HepG2 (cell line): ENCODE measurements around the gene NHP2. TPM values are rescaled to one million over a fixed set of nuclear protein-coding genes. Genes with fewer than 3 reads are reported as not detected.

Source experiments
- ATAC-seq: fragments of 200-7000 bp; cut with Tn5 transposase; 3 replicates; pipeline ENCODE4 v1.9.1; 2020; ENCODE audit warnings: mild to moderate bottlenecking, moderate library complexity
- BruUV-seq: library from RNA; stranded (reverse); fragments of 400-500 nt; replicated peaks from 2 replicates; lab custom pipeline; 2021; lab: Mats Ljungman, UMichigan
- CTCF ChIA-PET: fragments of 300-600 bp; formaldehyde crosslinking; extraction: SDS; loops from one replicate; lab custom pipeline; 2021; ENCODE audit warnings: low total read pairs, inconsistent platforms, low intra/inter-chr PET ratio; lab: Yijun Ruan, JAX
- POLR2A ChIA-PET: fragments of 350-600 bp; sonication (Branson Sonifier 250); formaldehyde crosslinking; loops from one replicate; lab custom pipeline; 2020; ENCODE audit warnings: antibody characterized with exemption, inconsistent platforms; lab: Yijun Ruan, JAX
- DNase-seq: peaks from one replicate; pipeline ENCODE4 v3.0.0-alpha.2; 2015; ENCODE audit warnings: low spot score
- FAIRE-seq: peaks from 3 replicates; lab custom pipeline; 2011; peaks lifted over from hg19 to GRCh38; lab: Jason Lieb, UNC
- H2AFZ ChIP-seq: one replicate; pipeline ENCODE4 v1.6.1; 2011; ENCODE audit warnings: low read length, inconsistent platforms
- H3K27ac ChIP-seq: fragments of 300-600 bp; 3 replicates; pipeline ENCODE4 v1.8.0; 2011; ENCODE audit warnings: mixed run types, mild to moderate bottlenecking, mixed read lengths, low read length, inconsistent platforms; ENCODE audit not compliant: insufficient read depth; ENCODE audit errors: extremely low read length
- H3K27me3 ChIP-seq, 2 experiments: fragments of 200-600 bp in 1 of 2; 2 replicates in 1 of 2; 3 replicates in 1 of 2; pipeline versions ENCODE4 v1.6.0 to v1.8.0; 2011; ENCODE audit warnings: low read length in 2 of 2, mild to moderate bottlenecking in 2 of 2, moderate library complexity in 2 of 2, inconsistent platforms in 1 of 2; ENCODE audit not compliant: insufficient read depth in 2 of 2, control insufficient read depth in 1 of 2
- H3K36me3 ChIP-seq, 2 experiments: fragments of 200-600 bp in 1 of 2; replicated peaks in 1 of 2; 2 replicates in 1 of 2; 3 replicates in 1 of 2; pipeline versions ENCODE4 v1.5.1 to v1.8.0; 2011; ENCODE audit warnings: low read length in 2 of 2, inconsistent platforms in 1 of 2; ENCODE audit not compliant: insufficient read depth in 2 of 2, control insufficient read depth in 1 of 2
- H3K4me1 ChIP-seq: 2 replicates; pipeline ENCODE4 v1.5.1; 2012; ENCODE audit warnings: low read length, inconsistent platforms; ENCODE audit not compliant: insufficient read depth
- H3K4me2 ChIP-seq: 2 replicates; pipeline ENCODE4 v1.6.0; 2011; ENCODE audit warnings: low read depth, low read length, inconsistent platforms
- H3K4me3 ChIP-seq, 3 experiments: fragments of 200-600 bp in 1 of 3; sonication (generic), shearing (Covaris generic) in 1 of 3; replicated peaks in 1 of 3; 2 replicates each; pipeline ENCODE4 v1.5.1; 2011 to 2016; ENCODE audit warnings: low read length in 3 of 3, inconsistent platforms in 2 of 3, low read depth in 2 of 3, mild to moderate bottlenecking in 2 of 3, control low read depth in 1 of 3, mixed read lengths in 1 of 3; ENCODE audit not compliant: insufficient read depth in 1 of 3
- H3K79me2 ChIP-seq: one replicate; pipeline ENCODE4 v1.6.1; 2011; ENCODE audit warnings: low read length, inconsistent platforms; ENCODE audit not compliant: insufficient read depth
- H3K9ac ChIP-seq: 2 replicates; pipeline ENCODE4 v1.6.0; 2011; ENCODE audit warnings: mild to moderate bottlenecking, low read depth, low read length, inconsistent platforms; ENCODE audit not compliant: insufficient read depth
- H3K9me3 ChIP-seq: 2 replicates; pipeline ENCODE4 v1.5.1; 2012; ENCODE audit warnings: mild to moderate bottlenecking, low read length
- H4K20me1 ChIP-seq: 2 replicates; pipeline ENCODE4 v1.6.0; 2011; ENCODE audit warnings: inconsistent platforms, mild to moderate bottlenecking, low read length, moderate library complexity; ENCODE audit not compliant: insufficient read depth
- HNRNPK ChIP-seq: fragments of 200-400 bp; formaldehyde crosslinking; IDR thresholded peaks from 2 replicates; pipeline ENCODE4 v1.6.1; 2018; ENCODE audit warnings: low read length, low read depth, moderate library complexity, mild to moderate bottlenecking; ENCODE audit not compliant: poor library complexity, severe bottlenecking
- MAFK ChIP-seq, 2 experiments: IDR thresholded peaks in 1 of 2; conservative IDR thresholded peaks in 1 of 2; 2 replicates each; pipeline ENCODE4 v1.6.1; 2011; ENCODE audit warnings: improper control_type of control experiment in 2 of 2, low read length in 2 of 2
- MED13 ChIP-seq: sonication (generic); formaldehyde crosslinking; IDR thresholded peaks from 2 replicates; pipeline ENCODE4 v1.5.0; 2020; ENCODE audit warnings: missing genetic modification reagents
- NFIC ChIP-seq: IDR thresholded peaks from 2 replicates; pipeline ENCODE4 v1.6.1; 2012; ENCODE audit warnings: mild to moderate bottlenecking, low read length, inconsistent platforms
- PHB2 ChIP-seq: fragments of 450-650 bp; IDR thresholded peaks from 2 replicates; pipeline ENCODE4 v1.6.1; 2018; ENCODE audit not compliant: partially characterized antibody
- RFX1 ChIP-seq: fragments of 450-650 bp; IDR thresholded peaks from 2 replicates; pipeline ENCODE4 v1.6.1; 2017
- ZBTB39 ChIP-seq: sonication (generic); formaldehyde crosslinking; IDR thresholded peaks from 2 replicates; pipeline ENCODE4 v1.5.0; 2020; ENCODE audit warnings: missing genetic modification reagents
- ZNF205 ChIP-seq: IDR thresholded peaks from 2 replicates; pipeline ENCODE4 v1.6.1; 2018; ENCODE audit warnings: missing biosample characterization, missing genetic modification reagents
- WGBS: methylation state at CpG from one replicate; pipeline ENCODE4 v1.1.6; 2017; ENCODE audit warnings: low lambda C conversion rate; 5-methylcytosine and 5-hydroxymethylcytosine counted together
- in situ Hi-C: cut with HindIII; loops from 2 replicates; pipeline ENCODE4 v1.10.0; 2017; ENCODE audit warnings: low pct_unique_long_range_greater_than_20kb; ENCODE audit not compliant: extremely low pct_ligation_motif_present
- intact Hi-C: fragments of 100-400 bp; cut with micrococcal nuclease; formaldehyde crosslinking; loops from one replicate; pipeline ENCODE4 v1.10.0; 2022; ENCODE audit not compliant: unreplicated experiment
- polyA plus RNA-seq, 8 experiments: library from polyadenylated mRNA; depleted of rRNA in 3 of 8; stranded (reverse) in 7 of 8; unstranded in 1 of 8; fragments of >200 nt; fragmentation: Illumina TruSeq in 4 of 8; extraction: Trizol in 4 of 8; gene quantifications; 2 replicates each; pipeline versions ENCODE4 v1.2.1 to v1.2.3, GENCODE V29; 2011 to 2016; ENCODE audit warnings: low read depth in 4 of 8, missing spikeins in 1 of 8, mixed read lengths in 1 of 8; ENCODE audit not compliant: insufficient read depth in 1 of 8
- total RNA-seq, 5 experiments: library from RNA; depleted of rRNA; stranded (reverse); fragments of >200 nt; fragmentation: Illumina TruSeq; extraction: Trizol; gene quantifications; 2 replicates each; pipeline ENCODE4 v1.2.3, GENCODE V29; 2016; ENCODE audit warnings: low read depth in 1 of 5
- TF ChIP-seq, protein P1 (sequence below): sonication (generic); formaldehyde crosslinking; IDR thresholded peaks from 2 replicates; pipeline ENCODE4 v1.4.0; 2020; ENCODE audit warnings: missing genetic modification reagents
- TF ChIP-seq, protein P2 (sequence below): sonication (generic); formaldehyde crosslinking; IDR thresholded peaks from 2 replicates; pipeline ENCODE4 v1.4.0; 2020; ENCODE audit warnings: mild to moderate bottlenecking, missing genetic modification reagents

Gene NHP2
- total and polyA plus RNA-seq, 2 of the 13 experiments (the other 11 are each of a cell fraction or from before 2014, with no cell fraction given), result 56.2 to 96.1 TPM

DNA sequence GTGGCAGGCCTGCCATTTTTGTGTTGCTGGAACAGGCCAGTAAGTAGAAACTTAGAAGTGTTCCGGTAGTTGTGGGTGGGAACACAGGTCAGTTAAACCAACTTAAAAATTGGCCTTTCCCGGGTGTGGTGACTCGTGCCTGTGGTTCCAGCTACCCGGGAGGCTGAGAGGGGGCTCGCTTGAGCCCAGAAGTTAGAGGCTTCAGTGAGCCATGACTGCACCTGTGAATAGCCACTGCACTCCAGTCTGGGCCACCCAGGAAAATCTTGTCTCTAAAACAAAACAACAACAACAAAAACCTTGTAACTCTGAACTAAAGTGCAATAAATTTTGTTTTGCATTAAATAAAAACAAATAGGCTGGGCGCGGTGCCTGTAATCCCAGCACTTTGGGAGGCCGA is 1.4 kb upstream of the NHP2 start:
- peaks cover 7 to 12% of the 10 kb centered on the region in 2 experiments; a peak in 4 of 5 replicates for H3K36me3 ChIP-seq
- H3K9ac ChIP-seq, result peak overlapping the region; percentile 86; the same call in 1 of the 2 replicates
- H3K79me2 ChIP-seq, result peaks cover 10% of the 10 kb centered on the region
- 0 out of 2 replicates have a peak, but pooled peaks cover 3% of the 10 kb centered on the region for H4K20me1 ChIP-seq
- no peaks in the 10 kb centered on the region; a peak in 1 of 5 replicates for H3K27me3 ChIP-seq
- no peak for DNase-seq
- ATAC-seq, result no peak
- 56% methylated on average over 8 of the region's 8 CpGs for WGBS
- BruUV-seq, result no TSS peak
- intact Hi-C loops, result no loop called here
- in situ Hi-C loops, result no loop called here
- no peak for TF ChIP-seq HNRNPK
- TF ChIP-seq PHB2, result no peak
- TF ChIP-seq MED13 (CRISPR knock-in tag), result no peak
- TF ChIP-seq MAFK (conservative IDR thresholded peaks at IDR 0.05 in 1 of 2, IDR thresholded peaks at IDR 0.05 in 1 of 2; ENCODE audit: low read length in 2 of 2), result no peak
- TF ChIP-seq ZNF205, result no peak
- no peak for TF ChIP-seq ZBTB39 (CRISPR knock-in tag)
- no peak for TF ChIP-seq RFX1
- TF ChIP-seq, protein P1, sequence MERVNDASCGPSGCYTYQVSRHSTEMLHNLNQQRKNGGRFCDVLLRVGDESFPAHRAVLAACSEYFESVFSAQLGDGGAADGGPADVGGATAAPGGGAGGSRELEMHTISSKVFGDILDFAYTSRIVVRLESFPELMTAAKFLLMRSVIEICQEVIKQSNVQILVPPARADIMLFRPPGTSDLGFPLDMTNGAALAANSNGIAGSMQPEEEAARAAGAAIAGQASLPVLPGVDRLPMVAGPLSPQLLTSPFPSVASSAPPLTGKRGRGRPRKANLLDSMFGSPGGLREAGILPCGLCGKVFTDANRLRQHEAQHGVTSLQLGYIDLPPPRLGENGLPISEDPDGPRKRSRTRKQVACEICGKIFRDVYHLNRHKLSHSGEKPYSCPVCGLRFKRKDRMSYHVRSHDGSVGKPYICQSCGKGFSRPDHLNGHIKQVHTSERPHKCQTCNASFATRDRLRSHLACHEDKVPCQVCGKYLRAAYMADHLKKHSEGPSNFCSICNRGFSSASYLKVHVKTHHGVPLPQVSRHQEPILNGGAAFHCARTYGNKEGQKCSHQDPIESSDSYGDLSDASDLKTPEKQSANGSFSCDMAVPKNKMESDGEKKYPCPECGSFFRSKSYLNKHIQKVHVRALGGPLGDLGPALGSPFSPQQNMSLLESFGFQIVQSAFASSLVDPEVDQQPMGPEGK (CRISPR knock-in tag), result no peak
- TF ChIP-seq, protein P2, sequence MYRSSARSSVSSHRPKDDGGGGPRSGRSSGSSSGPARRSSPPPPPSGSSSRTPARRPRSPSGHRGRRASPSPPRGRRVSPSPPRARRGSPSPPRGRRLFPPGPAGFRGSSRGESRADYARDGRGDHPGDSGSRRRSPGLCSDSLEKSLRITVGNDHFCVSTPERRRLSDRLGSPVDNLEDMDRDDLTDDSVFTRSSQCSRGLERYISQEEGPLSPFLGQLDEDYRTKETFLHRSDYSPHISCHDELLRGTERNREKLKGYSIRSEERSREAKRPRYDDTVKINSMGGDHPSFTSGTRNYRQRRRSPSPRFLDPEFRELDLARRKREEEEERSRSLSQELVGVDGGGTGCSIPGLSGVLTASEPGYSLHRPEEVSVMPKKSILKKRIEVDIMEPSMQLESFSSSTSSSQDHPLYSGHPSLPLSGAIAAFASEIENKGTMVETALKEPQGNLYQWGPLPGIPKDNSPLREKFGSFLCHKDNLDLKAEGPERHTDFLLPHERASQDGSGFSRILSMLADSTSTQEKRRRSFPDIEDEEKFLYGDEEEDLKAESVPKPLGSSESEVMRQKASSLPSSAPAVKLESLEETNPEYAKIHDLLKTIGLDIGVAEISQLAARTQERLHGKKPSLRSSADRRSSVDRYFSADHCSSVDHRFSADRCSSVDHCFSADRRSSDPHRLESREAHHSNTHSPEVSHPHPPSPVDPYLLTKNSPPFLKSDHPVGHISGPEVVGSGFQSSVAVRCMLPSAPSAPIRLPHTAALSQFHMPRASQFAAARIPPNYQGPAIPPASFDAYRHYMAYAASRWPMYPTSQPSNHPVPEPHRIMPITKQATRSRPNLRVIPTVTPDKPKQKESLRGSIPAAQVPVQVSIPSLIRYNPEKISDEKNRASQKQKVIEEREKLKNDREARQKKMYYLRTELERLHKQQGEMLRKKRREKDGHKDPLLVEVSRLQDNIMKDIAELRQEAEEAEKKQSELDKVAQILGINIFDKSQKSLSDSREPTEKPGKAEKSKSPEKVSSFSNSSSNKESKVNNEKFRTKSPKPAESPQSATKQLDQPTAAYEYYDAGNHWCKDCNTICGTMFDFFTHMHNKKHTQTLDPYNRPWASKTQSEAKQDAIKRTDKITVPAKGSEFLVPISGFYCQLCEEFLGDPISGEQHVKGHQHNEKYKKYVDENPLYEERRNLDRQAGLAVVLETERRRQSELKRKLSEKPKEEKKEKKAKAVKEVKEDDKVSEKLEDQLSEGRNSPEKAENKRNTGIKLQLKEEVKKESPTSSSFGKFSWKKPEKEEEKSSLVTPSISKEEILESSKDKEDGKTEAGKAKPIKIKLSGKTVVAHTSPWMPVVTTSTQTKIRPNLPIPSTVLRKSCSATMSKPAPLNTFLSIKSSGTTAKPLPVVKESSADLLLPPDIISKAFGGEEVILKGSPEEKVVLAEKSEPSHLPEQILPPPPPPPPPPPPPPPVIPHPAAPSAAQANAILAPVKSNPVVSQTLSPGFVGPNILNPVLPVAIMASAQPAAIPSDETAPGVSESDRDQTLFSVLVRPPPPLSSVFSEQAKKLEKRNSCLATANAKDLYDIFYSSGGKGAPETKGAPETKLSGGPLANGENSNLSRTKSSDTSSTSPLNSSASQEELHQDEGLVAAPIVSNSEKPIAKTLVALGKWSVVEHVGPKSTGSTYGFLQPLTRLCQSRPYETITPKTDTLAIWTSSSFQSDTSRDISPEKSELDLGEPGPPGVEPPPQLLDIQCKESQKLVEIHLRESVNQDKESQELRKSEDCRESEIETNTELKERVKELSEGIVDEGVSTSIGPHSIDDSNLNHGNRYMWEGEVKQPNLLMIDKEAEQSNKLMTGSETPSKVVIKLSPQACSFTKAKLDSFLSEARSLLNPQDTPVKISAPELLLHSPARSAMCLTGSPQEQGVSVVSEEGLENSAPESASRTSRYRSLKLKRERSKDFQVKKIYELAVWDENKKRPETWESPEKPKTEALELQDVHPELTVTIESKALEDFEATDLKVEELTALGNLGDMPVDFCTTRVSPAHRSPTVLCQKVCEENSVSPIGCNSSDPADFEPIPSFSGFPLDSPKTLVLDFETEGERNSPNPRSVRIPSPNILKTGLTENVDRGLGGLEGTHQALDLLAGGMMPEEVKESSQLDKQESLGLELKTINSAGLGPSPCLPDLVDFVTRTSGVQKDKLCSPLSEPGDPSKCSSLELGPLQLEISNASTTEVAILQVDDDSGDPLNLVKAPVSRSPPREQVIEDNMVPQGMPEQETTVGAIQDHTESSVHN, result no peak
- TF ChIP-seq NFIC, result no peak
- H3K27ac ChIP-seq, result no peak overlapping the region
- no peaks in the 10 kb centered on the region for H3K9me3 ChIP-seq
- ChIA-PET POLR2A (no interaction called here), CTCF (no interaction called here)
- peak overlapping the region; percentile 73 for H3K4me2 ChIP-seq
- no peak overlapping the region for H2AFZ ChIP-seq
- H3K4me3 ChIP-seq, result peak overlapping the region in 1 of 3 experiments; percentile 88; a peak in 2 of 6 replicates
- H3K4me1 ChIP-seq, result peaks cover 34% of the 10 kb centered on the region
- FAIRE-seq, result no peak
